ENCODE data around the gene ZNF385D.

Gene ZNF385D

DNA sequence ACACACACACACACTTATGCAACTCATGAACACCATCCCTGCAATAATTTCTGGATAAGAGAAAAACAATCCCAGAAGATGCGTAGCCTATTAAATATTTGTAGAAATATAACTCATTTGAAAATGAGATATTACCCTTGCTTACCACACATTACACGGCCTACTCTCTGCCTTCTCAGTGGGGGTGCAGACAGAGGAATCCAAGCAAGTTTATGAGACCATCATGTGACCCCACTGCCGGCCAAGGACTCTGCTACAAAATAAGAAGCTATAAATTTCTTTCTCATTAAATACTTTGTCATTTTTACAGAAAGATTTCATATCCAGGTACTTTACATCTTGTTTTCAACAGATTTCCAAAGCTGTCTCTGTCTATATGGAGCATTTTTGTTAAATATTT is 286.3 kb downstream of the ZNF385D start:
- no peak for DNase-seq (ENCODE audit: low spot score)
- Histone ChIP-seq H3K27ac (no peak overlapping the region), H3K4me3 (no peak overlapping the region)
- TF ChIP-seq, protein P1, sequence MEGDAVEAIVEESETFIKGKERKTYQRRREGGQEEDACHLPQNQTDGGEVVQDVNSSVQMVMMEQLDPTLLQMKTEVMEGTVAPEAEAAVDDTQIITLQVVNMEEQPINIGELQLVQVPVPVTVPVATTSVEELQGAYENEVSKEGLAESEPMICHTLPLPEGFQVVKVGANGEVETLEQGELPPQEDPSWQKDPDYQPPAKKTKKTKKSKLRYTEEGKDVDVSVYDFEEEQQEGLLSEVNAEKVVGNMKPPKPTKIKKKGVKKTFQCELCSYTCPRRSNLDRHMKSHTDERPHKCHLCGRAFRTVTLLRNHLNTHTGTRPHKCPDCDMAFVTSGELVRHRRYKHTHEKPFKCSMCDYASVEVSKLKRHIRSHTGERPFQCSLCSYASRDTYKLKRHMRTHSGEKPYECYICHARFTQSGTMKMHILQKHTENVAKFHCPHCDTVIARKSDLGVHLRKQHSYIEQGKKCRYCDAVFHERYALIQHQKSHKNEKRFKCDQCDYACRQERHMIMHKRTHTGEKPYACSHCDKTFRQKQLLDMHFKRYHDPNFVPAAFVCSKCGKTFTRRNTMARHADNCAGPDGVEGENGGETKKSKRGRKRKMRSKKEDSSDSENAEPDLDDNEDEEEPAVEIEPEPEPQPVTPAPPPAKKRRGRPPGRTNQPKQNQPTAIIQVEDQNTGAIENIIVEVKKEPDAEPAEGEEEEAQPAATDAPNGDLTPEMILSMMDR (IDR thresholded peaks at IDR 0.05) = no peak

DNA sequence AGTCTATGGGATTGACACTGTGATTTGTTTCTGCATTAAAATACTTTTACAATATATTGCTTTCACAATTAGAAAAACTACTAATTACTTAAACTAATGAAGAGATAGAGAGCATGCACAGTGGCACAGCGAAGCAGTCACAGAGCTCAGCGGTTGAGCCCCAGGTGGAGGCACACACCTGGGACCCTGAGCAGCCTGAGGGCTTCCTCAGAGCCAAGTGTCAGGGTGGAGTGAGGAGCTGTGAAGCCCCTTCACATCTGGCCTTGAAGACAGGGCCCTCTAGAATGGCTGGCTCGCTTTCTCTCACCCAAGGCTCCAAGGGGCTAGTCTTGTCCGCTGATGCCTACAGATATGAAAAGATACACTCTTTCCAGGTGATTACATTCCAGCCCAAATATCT is 287.7 kb downstream of the ZNF385D start:
- no peak for DNase-seq (ENCODE audit: low spot score)
- TF ChIP-seq, protein P1 (IDR thresholded peaks at IDR 0.05) = no peak
- Histone ChIP-seq H3K4me3 (no peak overlapping the region), H3K27ac (no peak overlapping the region)

DNA sequence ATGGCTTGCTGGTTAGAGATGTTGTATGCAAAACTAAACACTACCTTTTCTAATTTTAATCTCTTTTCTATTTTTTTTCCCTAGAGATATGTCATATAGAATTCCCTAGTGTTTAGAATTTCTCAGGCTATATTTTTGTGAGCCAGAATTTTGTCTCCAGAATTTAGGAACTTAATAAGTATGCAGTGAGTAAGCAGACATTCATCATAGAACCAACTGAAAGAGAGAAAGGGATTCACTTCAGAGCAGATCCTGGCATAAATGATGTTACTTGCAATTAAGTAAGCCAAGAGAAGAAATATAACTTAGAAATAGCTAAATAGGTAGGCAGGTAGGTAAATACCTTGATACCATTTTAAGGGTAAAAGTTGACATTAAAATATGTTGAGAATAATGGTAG is 288.9 kb downstream of the ZNF385D start:
- no peak overlapping the region for H3K27ac ChIP-seq
- TF ChIP-seq, protein P1 (IDR thresholded peaks at IDR 0.05) = no peak
- DNase-seq (ENCODE audit: low spot score) = no peak
- no peak overlapping the region for H3K4me3 ChIP-seq

DNA sequence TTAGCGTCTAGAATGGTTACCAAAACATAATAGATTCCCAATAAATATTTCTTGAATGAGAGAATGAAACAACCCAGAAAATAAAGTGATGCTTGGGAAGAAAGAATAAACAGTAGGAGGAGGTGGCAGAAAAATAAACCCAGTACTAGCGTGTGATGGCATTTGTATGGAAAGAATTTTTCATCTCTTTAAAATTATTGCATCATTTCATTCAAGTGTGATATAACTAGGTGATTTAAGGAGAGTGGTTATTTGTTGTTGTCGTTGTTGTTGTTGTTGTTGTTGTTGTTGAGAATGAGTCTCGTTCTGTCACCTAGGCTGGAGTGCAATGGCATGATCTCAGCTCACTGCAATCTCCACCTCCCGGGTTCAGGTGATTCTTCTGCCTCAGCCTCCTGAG is 293.9 kb downstream of the ZNF385D start:
- Histone ChIP-seq H3K27ac (no peak overlapping the region), H3K4me3 (no peak overlapping the region)
- TF ChIP-seq, protein P1 (IDR thresholded peaks at IDR 0.05) = no peak
- DNase-seq (ENCODE audit: low spot score) = no peak

DNA sequence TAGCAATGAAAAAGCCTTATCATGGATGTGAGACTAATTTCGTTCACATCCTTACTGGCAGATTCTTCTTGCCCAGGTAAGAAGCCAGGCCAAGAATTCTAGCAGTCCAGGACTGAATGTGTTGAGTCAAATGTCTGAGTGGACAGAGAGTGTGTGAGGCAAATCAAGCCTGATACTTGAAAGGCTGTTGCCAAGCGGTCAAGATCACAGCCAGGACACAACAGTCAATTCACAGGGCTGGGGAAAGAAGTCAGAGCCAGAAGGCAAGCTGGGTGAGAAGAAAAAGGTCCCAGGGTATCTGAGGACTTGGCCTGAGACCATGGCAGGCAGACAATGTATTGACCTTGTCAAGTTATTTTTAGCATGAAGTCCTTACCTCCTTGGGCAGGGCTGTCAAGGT is 301.3 kb downstream of the ZNF385D start:
- Histone ChIP-seq H3K27ac (no peak overlapping the region), H3K4me3 (no peak overlapping the region)
- TF ChIP-seq, protein P1 (IDR thresholded peaks at IDR 0.05) = no peak
- no peak for DNase-seq (ENCODE audit: low spot score)

DNA sequence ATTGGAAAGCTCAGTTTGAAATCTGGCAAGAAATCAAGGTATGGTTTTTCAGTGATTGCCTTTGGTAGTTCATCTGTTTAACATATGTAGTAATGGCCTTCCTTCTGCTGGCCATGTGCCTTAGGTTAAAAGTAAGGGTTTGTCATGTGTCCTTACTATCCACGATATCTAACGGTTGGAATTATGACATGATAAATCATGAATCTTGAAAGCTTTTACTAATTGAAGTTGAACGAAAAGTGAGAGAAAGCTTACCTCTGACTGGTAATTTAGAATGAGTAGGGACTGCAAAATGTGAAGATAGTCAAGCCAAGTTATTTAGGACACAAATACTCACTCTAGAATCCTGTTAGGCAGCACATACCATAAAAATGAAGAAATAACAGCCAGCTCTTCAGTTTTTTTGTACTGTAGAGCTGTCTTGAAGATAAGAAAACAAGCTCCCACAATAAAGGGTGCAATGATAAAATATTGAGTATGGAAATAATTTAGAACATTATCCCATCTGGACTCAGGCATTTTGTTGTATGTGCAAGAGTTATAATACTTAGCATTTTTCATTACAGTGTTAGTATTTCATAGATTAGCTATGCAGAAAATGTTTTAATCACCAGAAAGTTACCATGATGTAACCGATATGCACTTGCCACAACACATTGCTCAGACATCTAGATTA is 303.4 kb downstream of the ZNF385D start:
- TF ChIP-seq, protein P1 (IDR thresholded peaks at IDR 0.05) = no peak
- no peak overlapping the region for H3K27ac ChIP-seq
- H3K4me3 ChIP-seq = no peak overlapping the region
- no peak for DNase-seq (ENCODE audit: low spot score)

DNA sequence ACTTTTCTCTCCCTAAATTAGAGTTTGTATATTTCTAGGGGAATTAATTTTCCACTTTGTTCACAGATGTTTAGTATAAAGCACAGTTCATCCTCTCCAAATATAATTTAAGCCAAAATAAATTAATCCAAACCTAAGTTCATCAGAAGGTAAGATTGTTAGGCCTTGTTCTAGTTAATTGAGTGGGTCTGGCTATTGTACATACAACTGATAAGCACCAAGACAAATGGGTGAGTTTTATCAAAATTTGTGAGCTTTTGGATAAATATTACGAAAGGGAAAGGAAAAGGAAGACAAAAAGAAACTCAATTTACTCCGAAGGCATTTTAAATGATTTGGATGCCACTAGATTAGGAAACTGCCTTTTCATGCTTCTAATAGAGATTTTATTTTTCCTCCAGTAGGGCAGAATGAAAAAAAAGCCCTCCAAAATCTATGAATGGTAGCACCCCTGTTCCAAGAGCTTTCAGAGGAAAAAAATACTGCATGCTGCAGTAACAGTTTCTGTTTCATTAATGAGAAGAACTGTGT is 304.0 kb downstream of the ZNF385D start:
- Histone ChIP-seq H3K27ac (no peak overlapping the region), H3K4me3 (no peak overlapping the region)
- TF ChIP-seq, protein P1 (IDR thresholded peaks at IDR 0.05) = no peak
- DNase-seq (ENCODE audit: low spot score) = no peak
